Daoy (cell line): Measurements from ENCODE around the gene ZNF688. TPM values are rescaled to one million over a fixed set of nuclear protein-coding genes. Genes with fewer than 3 reads are reported as not detected.

Experiments
- DNase-seq: peaks from one replicate; pipeline ENCODE4 v3.0.0-alpha.2; 2015; ENCODE audit warnings: low read depth
- total RNA-seq: library from RNA; depleted of rRNA; stranded (reverse); fragments of >200 nt; shearing (Covaris generic); gene quantifications from 2 replicates; pipeline ENCODE4 v1.2.3, GENCODE V29; 2014

The ZNF688 gene
- total RNA-seq, 1 experiment from 2014 or later, result 7.1 TPM

DNA sequence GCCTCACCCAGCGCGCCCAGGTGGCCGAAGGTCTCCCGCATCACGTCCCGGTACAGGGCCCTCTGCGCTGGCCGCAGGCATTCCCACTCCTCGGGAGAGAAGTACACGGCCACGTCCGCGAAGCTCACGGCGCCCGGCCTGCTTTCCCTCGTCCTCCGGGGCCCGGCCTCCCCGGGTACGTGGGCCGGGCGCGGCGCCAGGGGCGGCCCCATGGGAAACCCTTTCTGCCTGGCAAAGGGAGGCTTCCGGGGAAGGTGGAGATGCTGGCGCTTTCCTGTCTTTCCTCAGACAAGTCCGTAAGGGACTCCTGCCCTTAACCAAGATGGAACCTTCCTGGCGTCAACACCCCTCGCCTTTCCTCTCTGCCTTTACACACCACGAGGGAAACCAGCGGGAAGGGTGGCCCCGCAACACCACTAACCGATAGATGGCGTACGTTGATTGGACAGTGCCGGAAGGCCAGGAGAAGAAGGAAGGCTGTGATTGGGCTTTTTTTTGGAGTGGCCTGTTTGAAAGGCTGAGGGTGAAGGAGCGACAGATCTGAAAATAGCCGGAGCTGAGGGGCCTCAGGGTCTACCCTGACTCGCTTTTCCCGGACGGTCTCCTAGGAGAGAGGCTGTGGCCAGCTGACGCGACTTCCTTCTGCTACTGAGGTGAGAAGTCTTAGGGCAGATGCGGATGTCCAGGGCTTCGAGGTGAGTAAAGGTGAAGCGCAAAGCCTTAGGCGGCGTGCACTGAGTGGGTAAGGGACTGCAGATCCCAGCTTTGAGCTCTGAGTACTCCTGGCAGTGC is 14.1 kb upstream of the ZNF688 start, which contains the start of gene ZNF785:
Gene ZNF785 (minus strand): TSS at position 298 of the 792 bp plus-strand sequence. CDS start 86 bp downstream, at position 212.
- DNase-seq, result peak; percentile 98

DNA sequence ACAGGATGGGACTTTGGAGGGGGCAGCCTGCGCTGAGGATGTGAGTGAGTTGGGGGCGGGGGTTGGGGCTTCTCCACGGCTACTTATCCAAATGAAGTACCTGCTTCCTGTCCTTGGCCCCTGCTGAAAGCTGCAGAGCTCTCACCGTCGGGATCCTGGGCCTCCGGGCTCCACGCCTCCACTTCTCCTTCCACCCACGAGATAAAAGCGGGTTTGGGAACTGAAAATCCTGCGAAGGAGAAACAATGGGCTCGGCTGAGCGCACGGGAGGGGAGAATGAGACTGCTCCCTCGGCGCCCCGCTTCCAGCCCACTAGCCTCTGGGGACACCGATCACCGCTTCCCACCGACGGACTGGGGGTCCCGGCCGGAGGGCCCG is 13.5 kb upstream of the ZNF688 start:
- no peak for DNase-seq

DNA sequence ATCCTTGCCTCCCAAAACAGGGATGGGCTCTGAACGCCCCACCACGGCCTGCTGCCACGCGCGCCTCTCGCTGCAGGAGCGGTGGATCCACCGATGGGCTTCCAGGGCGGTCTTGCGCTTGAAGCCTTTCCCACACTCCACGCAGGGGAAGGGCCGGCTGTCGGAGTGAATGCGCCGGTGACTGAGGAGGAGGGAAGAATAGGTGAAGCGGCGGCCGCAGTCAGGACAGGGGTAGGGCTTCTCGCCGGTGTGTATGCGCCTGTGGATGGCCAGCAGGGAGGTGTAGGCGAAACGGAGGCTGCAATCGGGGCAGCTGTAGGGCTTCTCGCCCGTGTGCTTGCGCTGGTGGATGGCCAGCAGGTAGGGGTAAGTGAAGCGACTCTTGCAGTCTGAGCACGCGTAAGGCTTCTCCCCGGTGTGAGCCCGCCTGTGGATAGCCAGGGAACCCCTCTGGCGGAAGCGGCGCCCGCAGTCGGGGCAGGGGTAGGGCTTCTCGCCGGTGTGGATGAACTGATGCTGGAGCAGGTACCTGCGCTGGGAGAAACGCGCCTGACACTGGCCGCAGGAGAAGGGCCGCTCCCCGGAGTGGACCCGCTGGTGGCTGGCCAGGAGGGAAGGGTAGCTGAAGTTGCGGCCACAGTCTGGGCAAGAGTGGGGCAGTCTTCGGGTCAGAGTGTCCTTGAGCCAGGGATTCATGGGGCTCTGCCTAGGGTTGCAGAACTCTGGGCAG is 11.3 kb upstream of the ZNF688 start:
- no peak for DNase-seq

DNA sequence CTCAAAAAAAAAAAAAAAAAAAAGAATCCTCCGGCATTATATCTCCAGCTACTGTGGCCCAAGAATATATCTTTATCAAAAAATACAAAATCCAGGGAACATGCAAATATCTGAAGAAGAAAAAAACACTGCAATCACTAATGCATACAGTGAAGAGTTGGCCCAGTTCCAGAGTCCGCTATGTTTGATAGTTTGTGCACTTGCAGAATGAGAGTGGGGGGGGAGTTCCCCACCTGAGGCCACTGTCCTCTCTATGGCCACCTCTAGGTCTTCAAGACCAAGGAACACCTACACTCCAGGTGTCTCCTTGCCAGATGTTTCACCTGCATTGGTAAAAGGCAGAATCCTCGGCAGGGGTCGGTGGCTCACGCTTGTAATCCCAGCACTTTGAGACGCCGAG is 9.9 kb upstream of the ZNF688 start:
- DNase-seq, result no peak

DNA sequence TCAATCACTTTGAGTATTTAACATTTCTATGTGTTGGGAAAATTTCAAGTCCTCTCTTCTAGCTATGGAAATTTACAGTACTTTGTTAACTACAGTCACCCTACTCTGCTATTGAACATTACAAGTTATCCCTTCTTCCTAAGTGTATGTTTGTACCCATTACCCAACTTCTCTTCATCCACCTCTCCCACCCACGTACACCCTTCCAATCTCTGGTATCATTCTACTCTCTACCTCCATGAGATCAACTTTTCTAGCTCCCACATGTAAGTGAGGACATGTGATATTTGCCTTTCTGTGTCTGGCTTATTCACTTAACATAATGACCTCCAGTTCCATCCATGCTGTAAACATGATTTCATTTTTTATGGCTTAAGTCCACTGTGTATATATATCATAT is 3.2 kb upstream of the ZNF688 start:
- DNase-seq, result no peak

DNA sequence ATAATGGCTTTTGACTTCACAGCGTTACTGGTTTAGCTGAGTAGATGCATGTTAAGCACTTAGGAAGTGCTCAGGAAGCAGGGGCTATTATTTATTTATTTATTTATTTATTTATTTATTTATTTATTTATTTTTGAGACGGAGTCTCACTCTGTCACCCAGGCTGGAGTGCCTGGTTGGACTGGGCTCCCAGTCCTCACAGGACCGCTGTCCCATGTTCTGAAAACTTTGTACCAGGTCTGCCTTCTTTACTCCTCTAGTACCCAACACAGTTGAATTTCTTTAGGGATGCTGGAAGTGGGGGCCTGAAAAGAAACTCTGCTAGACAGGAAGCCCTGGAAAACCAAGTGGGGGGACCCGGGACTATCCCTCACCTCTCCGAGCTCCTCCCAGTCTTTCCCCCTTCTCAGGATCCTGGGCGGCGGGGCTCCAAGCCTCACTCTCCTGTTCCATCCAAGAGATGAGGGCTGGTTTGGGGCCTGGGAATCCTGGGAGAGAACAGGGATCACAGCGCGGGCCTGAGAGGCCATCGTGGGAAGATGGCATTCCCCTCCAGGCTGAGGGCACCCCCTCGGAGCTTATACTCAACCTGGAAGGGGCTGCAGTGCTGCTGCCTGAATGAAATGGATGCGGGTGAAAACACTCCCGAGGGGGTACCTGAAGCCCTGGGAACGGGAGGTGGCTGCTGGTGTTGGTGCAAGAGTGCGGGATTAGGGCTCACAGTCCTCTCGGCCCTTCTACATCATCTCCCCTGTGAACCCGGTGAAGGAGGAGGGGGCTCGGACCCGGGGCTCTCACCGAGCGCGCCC is 674 bp downstream of the ZNF688 start:
- peak; percentile 18 for DNase-seq

DNA sequence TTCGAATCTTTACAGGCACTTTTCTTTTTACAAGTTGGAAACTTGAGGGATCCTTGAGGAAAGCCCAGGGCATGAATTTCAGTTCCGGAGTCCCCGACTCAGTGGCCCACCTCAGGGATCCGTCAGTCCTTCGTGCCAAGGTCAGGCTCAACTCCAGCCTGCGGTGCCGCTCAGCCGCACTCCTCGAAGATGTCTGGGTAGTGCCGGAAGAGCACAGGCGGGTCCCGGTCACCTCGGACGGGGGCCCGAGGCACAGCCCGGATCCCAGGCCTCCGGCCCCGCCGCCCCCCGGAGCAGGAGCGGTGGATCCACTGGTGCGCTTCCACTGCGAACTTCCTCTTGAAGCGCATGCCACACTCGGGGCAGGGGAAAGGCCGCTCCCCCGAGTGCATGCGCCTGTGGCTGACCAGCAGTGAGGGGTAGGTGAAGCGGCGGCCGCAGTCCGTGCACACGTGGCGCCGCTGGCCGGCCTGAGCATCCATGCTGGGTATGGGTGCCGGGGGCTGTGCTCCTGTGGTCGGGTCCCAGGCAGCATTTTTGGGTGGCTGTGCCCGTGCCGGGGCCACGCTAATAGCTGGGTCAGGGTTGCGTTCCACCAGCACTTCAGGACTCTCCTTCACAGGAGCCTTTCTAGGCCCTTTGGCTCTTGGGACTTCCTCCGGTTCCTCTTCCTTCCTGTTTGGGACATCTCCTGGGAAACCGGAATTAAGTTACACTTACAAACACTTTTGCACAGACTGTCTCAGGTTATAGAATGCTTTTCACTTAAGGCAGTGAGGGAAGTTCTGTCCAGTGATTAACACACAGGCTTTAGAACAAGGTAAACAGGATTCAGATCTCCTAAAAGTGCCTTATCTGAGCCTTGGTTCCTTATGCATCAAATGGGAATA is 1.5 kb downstream of the ZNF688 start:
- no peak for DNase-seq

DNA sequence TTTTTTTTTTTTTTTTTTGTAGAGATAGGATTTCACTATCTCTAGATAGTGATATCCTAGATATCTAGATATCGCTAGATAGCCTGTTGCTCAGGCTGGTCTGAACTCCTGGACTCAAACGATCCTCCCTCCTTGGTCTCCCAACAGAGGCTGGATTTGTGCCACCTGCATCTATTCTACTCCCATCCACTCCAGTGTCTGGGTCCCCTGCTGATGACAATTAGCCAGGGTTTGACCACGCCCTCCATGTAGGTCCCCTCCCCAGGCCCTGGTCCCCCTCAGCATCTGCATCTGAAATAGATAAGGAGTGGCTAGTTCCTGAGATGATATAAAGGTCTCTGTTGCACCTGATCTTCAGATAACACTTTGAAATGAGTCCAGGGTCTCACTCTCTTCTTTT is 2.2 kb downstream of the ZNF688 start:
- no peak for DNase-seq

DNA sequence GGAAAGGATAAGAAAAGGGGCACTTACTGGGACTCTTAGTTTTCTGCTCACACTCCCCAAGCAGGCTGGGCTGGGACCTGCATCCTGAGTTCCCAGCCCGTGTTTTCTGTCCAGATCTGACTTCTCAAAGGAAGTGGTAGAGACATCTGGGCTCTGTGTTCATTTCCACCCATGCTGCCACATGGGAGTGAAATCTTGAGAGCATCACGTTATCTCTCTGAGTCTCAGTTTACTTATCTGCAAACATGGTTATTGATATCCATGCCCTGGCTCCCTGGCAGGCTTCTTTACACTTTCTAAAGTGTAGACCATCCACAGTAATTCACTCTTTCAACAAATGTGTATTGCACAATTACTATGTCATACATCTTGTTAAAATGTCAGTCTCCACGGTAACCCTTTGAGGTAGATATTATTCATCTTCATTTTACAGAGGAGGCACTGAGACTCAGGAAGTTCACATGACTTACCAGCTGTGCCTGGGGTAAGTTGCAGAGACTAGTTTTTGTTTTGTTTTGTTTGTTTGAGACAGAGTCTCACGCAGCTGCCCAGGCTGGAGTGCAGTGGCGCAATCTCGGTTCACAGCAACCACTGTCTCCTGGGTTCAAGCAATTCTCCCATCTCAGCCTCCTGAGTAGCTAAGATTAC is 3.4 kb downstream of the ZNF688 start:
- peak; percentile 39 for DNase-seq

DNA sequence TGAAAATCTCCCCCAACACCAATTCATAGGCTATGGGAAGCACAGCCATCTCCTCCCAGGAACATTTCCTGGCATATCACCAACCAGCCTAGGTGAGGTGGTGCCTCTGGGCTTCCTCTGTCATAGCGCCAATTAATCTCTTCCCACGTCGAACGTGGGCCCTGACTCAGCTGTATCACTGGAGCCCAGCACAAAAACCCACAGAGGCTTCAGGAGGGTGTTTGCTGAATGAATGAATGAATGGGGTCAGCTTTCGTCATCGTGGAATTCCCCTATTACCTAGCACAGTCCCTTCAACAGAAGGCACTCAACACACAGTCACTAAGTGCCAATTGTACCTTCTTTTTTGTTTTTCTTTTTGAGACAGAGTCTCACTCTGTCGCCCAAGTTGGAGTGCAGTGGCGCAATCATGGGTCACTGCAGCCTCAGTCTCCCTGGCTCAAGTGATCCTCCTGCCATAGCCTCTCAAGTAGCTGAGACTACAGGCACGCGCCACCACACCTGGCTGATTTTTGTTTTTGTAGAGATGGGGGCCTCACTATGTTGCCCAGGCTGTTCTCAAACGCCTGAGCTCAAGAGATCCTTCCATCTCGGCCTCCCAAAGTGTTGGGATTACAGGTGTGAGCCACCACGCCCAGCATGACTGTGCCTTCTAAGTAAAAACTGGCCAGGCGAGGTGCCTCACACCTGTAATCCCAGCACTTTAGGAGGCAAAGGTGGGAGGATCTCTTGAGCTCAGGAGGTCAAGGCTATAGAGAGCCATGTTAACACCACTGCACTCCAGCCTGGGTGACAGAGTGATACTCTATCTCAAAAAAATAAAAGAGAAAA is 4.1 kb downstream of the ZNF688 start:
- peak; percentile 57 for DNase-seq

DNA sequence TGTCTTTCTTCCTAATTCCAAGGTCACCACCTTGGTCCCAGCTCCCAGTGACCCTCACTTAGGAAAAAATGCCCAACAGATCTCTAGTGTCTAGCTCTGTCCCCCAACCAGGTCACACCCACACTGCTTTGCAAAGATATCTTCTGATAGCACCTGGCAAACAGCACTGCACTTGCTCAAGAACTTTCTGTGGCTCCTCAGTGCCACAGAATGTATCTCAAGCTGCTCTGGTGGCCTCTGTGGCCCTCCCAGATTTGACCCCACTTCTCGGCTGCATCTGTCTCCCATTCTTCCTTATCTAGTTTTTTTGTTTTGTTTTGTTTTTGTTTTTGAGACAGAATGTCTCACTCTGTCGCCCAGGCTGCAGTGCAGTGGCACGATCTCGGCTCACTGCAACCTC is 5.0 kb downstream of the ZNF688 start:
- DNase-seq, result no peak

DNA sequence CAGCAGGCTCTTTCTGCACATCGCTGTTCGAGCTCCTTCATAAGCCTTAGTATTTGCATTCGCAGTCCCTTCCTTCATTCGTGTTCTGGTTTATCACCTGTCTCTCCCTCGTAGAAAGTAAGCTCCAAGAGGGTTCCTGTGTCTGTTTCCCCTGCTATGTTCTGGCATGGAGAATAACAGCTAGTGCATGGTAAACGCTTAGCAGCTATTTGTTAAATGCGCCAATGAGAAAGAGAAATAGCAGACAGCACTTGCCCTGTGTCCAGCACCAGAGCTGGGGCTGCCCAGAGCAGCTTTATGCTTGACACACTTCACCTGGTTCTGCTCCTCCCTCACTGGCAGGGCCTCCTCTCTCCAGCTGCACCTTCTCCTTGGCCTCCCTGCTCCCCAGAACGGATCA is 5.5 kb downstream of the ZNF688 start:
- no peak for DNase-seq

DNA sequence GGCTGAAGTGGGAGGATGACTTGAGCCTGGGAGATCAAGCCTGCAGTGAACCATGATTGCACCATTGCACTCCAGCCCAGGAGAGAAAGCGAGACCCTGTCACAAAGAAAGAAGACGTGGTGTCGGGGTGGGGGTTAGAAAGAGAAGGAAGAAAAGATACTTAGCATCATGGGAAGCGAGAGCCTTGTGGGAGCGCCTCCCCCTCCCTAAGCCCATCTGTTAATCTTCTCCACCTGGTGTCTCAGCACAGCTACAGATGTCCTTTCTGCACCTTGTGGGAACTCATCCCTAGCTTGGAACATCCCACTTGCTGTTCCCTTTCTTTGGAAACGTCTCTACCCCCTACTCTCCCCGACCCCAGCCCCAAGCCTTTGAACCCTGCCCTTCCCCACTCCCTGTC is 6.0 kb downstream of the ZNF688 start:
- no peak for DNase-seq

DNA sequence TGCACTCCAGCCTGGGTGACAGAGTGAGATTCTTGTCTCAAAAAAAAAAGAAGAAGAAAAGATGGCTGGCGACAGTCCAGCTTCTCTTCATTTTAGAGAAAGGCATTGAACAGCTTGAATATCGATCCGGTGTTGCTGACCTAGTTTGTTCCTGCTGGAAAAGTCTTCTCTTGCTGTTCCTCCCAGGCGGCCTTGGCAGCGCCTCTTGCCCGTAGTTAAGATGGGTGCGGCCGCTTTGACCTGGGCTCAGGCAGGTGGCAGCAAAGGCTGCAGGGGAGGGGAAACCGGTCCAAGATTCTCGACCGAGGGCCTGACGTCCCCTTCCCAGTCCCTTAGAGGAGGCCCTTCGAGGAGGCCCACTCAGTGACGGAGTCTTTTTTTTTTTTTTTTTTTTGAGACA is 9.5 kb downstream of the ZNF688 start:
- no peak for DNase-seq

DNA sequence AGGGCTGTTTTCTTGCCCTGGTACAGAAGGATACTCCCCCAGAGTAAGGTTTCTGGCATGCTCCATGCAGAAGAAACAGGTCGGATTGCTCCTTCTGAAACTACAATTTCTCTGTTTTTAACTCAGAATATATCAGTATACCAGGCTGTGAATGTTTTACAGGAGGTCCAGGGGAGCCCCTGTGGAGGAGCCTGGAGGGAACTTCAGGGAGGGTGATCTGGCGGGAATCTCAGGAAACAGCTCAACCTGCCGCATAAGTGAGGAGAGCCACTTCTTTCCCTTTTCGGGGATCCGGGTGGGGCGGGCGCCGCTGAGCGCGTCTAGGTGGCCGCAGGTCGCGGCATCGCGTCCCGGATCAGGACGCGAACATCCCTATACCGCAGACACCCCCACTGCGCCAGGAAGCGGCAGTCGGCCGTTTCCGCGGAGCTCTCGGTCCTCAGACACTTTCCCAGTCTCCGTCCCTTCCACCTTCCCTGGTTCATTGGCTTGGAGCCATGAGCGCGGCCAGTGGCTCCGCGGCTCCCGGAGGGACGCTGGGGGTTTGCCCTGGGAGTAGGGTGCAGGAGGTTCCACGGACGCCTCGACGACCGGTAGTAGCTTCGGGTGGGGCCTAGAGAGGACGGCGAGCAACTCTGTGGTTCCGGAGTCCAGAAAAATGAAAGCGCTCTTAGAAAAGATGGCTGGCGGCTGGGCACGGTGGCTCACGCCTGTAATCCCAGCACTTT is 10.3 kb downstream of the ZNF688 start:
- DNase-seq, result no peak

DNA sequence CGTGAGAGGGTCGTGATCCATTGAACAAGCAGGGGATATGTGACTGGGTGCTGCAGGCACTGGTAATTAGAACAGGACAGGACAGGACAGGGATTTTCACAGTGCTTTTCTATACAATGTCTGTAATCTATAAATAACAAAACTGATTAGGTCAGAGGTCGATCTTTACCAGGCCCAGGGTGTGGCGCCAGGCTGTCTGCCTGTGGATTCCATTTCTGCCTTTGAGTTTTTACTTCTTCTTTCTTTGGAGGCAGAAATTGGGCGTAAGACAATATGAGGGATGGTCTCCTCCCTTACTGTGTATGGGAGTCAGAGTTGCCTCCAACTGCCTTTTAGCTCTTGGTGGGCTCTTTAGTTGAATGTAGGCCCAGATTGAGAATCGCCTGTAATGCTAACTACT is 11.8 kb downstream of the ZNF688 start:
- DNase-seq, result no peak

DNA sequence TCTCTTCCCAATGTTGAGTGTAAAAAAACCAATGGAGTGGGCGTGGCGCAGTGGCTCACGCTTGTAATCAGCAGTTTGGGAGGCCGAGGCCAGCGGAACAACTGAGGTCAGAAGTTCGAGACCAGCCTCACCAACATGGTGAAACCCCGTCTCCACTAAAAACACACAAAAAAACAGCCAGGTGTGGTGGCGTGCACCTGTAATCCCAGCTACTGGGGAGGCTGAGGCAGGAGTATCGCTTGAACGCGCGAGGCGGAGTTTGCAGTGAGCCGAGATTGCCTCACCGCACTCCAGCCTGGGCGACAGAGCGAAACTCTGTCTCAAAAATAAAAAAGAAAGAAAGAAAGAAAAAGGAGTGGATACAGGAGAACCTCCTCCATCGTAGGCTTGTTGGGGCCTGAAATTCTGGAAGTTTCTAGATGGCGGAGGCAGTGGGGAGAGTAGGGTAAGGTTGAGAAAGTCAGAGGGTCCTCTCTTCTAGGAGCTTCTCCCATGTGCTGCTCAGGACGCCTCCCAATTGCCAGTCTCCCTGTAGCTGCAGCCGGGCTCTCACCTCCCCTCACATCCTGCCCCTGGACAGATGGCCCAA is 12.6 kb downstream of the ZNF688 start:
- no peak for DNase-seq

DNA sequence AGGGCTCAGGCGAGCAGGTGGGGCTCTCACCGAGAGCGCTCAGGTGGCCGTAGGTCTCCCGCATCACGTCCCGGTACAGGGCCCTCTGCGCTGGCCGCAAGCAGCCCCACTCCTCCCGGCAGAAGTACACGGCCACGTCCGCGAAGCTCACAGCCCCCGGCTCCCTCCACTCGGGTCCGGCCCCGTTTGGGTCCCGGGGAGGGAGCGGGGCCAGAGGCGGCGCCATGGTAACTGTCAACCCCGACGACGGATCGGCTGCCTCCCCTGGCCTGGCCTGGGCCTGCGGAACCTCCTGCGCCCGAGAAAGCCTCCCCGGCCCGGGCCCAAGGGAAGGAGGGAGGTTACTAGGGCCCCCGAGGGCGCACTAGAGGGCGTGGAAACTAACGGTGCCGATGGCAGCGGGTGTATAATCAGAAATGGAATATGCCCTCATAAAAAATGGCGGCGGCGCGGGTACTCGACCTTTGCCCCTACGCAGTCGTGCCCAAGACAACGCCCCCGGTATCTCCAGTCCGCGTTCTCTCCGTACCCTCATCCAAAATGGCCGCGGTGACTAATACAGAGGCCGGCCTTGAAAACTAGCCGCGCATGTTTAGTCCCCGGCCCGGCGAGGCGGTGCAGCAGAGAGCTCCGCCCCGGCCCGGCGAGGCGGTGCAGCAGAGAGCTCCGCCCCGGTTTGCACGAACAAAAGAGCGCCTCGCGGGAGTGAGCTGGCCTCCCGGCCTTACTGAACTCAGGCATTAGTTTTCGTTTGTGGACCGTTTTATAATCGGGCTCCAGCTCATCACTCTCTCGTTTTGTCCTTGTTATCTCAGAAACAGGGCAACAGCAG is 13.3 kb downstream of the ZNF688 start, which contains the start of gene ZNF764:
Gene ZNF764 (minus strand): TSS at position 418 of the 832 bp plus-strand sequence. CDS start 192 bp downstream, at position 226.
- peak; percentile 97 for DNase-seq
